ENCODE data around the gene PRKN. TPM values are rescaled to one million over a fixed set of nuclear protein-coding genes. Genes with fewer than 3 reads are reported as not detected.

The PRKN gene
- total RNA-seq, 2 donors from 2014 or later, result 15.7 to 19.3 TPM

DNA sequence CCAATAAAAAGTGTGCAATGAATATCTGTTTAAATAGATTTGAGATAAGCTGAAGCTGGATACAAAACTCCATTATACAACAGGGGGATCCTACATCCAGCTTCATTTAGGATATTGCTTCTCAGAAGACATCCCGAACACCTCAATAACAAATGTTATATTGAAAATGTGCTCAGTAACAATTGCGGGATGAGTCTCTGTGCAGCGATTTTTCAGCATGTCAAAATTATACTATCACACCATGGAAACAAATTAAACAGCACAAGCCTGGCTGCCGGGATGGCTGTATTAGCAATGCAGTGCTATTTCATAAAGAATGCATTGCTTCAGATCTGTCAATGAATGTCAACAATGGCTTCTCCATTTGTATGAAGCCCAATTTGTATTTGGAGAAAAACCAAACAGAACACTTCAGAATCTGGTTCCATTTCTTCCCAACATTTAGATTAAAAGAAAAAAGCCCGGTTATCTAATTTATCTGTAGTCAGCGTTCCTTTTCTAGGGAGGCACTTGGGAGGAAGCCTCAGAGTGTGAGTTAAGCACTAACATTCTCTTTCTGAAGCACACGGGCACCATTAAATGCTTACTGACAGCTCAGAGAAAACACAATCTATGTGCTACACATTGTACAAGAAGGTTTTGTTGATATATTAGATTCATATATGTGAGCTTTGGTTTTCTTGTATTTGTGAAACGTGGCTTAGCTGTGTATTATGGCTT is 1142.8 kb downstream of the PRKN start:
- Histone ChIP-seq H3K4me1 (no peaks in the 10 kb centered on the region), H3K27me3 (no peaks in the 10 kb centered on the region), H3K27ac (no peak overlapping the region), H3K4me3 (no peak overlapping the region), H3K36me3 (no peaks in the 10 kb centered on the region), H3K9me3 (no peaks in the 10 kb centered on the region)
- no peak for DNase-seq (ENCODE audit: low spot score)
- TF ChIP-seq, protein P1, sequence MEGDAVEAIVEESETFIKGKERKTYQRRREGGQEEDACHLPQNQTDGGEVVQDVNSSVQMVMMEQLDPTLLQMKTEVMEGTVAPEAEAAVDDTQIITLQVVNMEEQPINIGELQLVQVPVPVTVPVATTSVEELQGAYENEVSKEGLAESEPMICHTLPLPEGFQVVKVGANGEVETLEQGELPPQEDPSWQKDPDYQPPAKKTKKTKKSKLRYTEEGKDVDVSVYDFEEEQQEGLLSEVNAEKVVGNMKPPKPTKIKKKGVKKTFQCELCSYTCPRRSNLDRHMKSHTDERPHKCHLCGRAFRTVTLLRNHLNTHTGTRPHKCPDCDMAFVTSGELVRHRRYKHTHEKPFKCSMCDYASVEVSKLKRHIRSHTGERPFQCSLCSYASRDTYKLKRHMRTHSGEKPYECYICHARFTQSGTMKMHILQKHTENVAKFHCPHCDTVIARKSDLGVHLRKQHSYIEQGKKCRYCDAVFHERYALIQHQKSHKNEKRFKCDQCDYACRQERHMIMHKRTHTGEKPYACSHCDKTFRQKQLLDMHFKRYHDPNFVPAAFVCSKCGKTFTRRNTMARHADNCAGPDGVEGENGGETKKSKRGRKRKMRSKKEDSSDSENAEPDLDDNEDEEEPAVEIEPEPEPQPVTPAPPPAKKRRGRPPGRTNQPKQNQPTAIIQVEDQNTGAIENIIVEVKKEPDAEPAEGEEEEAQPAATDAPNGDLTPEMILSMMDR (IDR thresholded peaks at IDR 0.05), result no peak

DNA sequence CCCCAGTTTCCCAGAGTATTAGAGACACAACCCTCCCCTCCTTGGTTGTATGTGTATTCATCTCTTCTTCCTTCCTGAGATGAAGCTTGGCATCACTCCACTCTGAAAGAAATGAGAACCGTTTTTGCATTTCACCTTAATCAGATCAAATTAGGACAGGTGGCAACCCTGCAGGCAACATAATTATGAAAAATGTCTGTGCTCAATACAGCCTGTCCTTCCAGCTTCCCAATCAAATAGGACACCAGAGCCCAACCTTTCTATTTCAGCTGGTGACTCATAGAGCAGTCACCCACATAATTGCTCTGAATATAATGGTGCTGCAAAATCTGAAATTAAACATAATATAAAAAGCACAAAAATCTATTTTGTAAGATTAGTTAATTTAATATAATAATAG is 1143.5 kb downstream of the PRKN start:
- Histone ChIP-seq H3K27ac (no peak overlapping the region), H3K4me1 (no peaks in the 10 kb centered on the region), H3K27me3 (no peaks in the 10 kb centered on the region), H3K9me3 (no peaks in the 10 kb centered on the region), H3K4me3 (no peak overlapping the region), H3K36me3 (no peaks in the 10 kb centered on the region)
- TF ChIP-seq, protein P1 (IDR thresholded peaks at IDR 0.05), result no peak
- no peak for DNase-seq (ENCODE audit: low spot score)

DNA sequence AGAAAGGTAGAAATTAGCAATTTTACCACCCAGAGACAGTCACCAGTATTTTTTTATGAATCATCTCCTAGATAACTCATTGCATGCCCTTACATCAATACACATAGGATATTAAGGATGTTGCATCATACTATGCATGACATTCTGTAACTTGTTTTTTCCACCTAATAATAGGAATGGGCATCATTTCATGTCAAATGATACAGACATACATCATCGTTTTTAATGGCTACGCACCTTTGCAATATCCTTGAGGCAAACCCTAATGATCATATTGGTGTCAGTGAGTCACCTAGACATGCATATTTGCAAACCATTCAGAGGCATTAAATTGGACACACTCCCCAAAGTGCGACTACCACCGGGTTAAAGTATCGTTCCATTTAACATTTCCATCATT is 1144.0 kb downstream of the PRKN start:
- DNase-seq (ENCODE audit: low spot score), result no peak
- TF ChIP-seq, protein P1 (IDR thresholded peaks at IDR 0.05), result no peak
- H3K36me3 ChIP-seq, result no peaks in the 10 kb centered on the region
- H3K27ac ChIP-seq, result no peak overlapping the region
- no peak overlapping the region for H3K4me3 ChIP-seq
- H3K4me1 ChIP-seq, result no peaks in the 10 kb centered on the region
- no peaks in the 10 kb centered on the region for H3K27me3 ChIP-seq
- H3K9me3 ChIP-seq, result no peaks in the 10 kb centered on the region

DNA sequence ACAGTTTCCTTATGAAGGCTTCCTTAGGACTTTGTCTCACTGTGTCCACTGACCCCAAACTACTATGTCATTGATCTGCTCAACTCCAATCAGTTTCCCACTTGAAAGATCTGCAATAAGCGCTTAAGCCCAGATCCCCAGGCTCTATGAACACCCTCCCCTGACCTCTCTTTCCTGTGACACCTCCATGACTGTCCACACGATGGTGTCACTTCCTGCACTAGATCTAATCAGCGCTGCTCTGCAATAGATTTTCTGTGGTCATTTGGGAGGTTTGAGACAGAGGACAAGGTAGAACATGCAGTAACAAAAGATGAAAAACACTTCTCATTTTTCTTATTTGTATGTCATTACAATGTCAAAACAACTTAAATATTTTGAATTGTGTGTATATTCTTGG is 1149.1 kb downstream of the PRKN start:
- H3K27me3 ChIP-seq, result no peaks in the 10 kb centered on the region
- H3K9me3 ChIP-seq, result no peaks in the 10 kb centered on the region
- no peaks in the 10 kb centered on the region for H3K36me3 ChIP-seq
- H3K4me1 ChIP-seq, result no peaks in the 10 kb centered on the region
- no peak for DNase-seq (ENCODE audit: low spot score)
- no peak overlapping the region for H3K4me3 ChIP-seq
- H3K27ac ChIP-seq, result no peak overlapping the region
- TF ChIP-seq, protein P1 (IDR thresholded peaks at IDR 0.05), result no peak

DNA sequence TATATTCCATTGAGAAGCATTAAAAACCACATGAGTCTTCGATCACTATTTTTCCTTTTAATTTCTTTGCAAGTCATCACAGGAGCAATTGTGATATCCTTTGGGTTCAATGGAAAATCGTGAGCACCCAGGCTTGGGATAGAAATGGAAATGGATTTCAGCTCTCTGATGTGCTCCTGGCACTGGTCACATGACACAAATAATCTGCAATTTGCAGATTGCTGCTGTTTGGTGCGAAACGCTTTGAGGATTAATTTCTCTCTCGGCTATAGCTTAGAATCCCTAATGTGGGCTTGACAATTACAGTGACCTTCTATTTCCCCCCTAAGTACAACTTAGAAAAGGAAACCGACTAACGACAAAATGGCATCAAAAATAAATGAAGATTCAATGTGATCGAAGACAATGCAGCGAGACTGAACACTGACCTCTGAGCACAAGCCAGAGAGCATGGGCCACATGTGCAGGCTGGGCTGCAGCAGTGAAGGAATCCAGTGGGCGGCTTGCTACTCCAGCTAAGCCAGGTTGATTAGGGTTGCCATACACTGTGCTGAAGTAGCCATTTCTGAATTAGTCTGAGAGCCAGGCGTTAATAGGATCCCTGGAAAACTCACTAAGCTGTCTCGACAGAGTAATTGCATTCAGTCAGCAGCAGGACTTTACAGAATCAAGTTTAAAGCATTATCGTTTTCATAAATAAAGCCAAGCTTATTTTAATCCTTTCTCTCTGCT is 1151.9 kb downstream of the PRKN start:
- H3K4me1 ChIP-seq, result no peaks in the 10 kb centered on the region
- no peaks in the 10 kb centered on the region for H3K36me3 ChIP-seq
- TF ChIP-seq, protein P1 (IDR thresholded peaks at IDR 0.05), result no peak
- no peaks in the 10 kb centered on the region for H3K9me3 ChIP-seq
- DNase-seq (ENCODE audit: low spot score), result no peak
- no peak overlapping the region for H3K27ac ChIP-seq
- no peak overlapping the region for H3K4me3 ChIP-seq
- no peaks in the 10 kb centered on the region for H3K27me3 ChIP-seq
